A673 (cell line): ENCODE measurements around the gene HPSE2. TPM values are rescaled to one million over a fixed set of nuclear protein-coding genes. Genes with fewer than 3 reads are reported as not detected.

Experiments used
- BruUV-seq: library from RNA; stranded (reverse); fragments of 400-500 nt; replicated peaks from 2 replicates; lab custom pipeline; 2021; lab: Mats Ljungman, UMichigan
- CTCF ChIA-PET: fragments of 300-600 bp; sonication (Branson Sonifier 250); formaldehyde crosslinking; loops from one replicate; lab custom pipeline; 2022; ENCODE audit warnings: antibody characterized with exemption; lab: Charles Lee
- POLR2A ChIA-PET: fragments of 300-600 bp; sonication (Branson Sonifier 250); formaldehyde crosslinking; loops from one replicate; lab custom pipeline; 2022; ENCODE audit warnings: antibody characterized with exemption; ENCODE audit not compliant: low non-redundant PET; lab: Charles Lee
- DNase-seq: peaks from one replicate; pipeline ENCODE4 v3.0.0-alpha.2; 2015; ENCODE audit warnings: low spot score
- H3K27ac ChIP-seq: fragments of 200-600 bp; sonication (generic); 2 replicates; pipeline ENCODE4 v1.5.1; 2016; ENCODE audit warnings: mixed run types, low read depth, mild to moderate bottlenecking, mixed read lengths, antibody characterized with exemption, low read length; ENCODE audit not compliant: poor library complexity, severe bottlenecking
- H3K27me3 ChIP-seq: fragments of 200-600 bp; sonication (generic); replicated peaks from 2 replicates; pipeline ENCODE4 v1.6.1; 2017; ENCODE audit warnings: mixed run types, low read depth, mild to moderate bottlenecking, mixed read lengths, antibody characterized with exemption, low read length; ENCODE audit not compliant: insufficient read depth, poor library complexity
- H3K36me3 ChIP-seq: fragments of 200-600 bp; sonication (generic); 2 replicates; pipeline ENCODE4 v1.6.1; 2016; ENCODE audit warnings: mixed run types, mild to moderate bottlenecking, mixed read lengths, antibody characterized with exemption, low read length; ENCODE audit not compliant: insufficient read depth, poor library complexity, severe bottlenecking
- H3K4me1 ChIP-seq: fragments of 200-600 bp; sonication (generic); 2 replicates; pipeline ENCODE4 v1.6.1; 2017; ENCODE audit warnings: mixed run types, mild to moderate bottlenecking, mixed read lengths, antibody characterized with exemption, low read length; ENCODE audit not compliant: insufficient read depth, poor library complexity, severe bottlenecking
- H3K4me3 ChIP-seq: fragments of 200-600 bp; sonication (generic); 2 replicates; pipeline ENCODE4 v1.5.1; 2016; ENCODE audit warnings: low read depth, mixed run types, mild to moderate bottlenecking, mixed read lengths, low read length; ENCODE audit not compliant: poor library complexity, severe bottlenecking
- H3K9me3 ChIP-seq: fragments of 200-600 bp; sonication (generic); 2 replicates; pipeline ENCODE4 v1.6.1; 2016; ENCODE audit warnings: mixed run types, low read depth, mild to moderate bottlenecking, mixed read lengths, antibody characterized with exemption, low read length; ENCODE audit not compliant: poor library complexity, severe bottlenecking
- CTCF ChIP-seq: fragments of 300-800, 200-600 bp; sonication (generic); conservative IDR thresholded peaks from 2 replicates; pipeline ENCODE4 v1.5.1; 2017; ENCODE audit warnings: low read depth, mild to moderate bottlenecking, antibody characterized with exemption, low read length, moderate library complexity, mixed read lengths
- EZH2 ChIP-seq: fragments of 200-600 bp; sonication (generic); IDR thresholded peaks from 2 replicates; pipeline ENCODE4 v1.6.1; 2017; ENCODE audit warnings: borderline replicate concordance, low read depth, mild to moderate bottlenecking, mixed read lengths, antibody characterized with exemption, low read length; ENCODE audit not compliant: poor library complexity, severe bottlenecking
- intact Hi-C: fragments of 100-400 bp; cut with micrococcal nuclease; formaldehyde crosslinking; loops from one replicate; pipeline ENCODE4 v1.10.0; 2022; ENCODE audit not compliant: unreplicated experiment
- total RNA-seq: library from RNA; stranded (reverse); gene quantifications from 2 replicates; pipeline ENCODE4 v1.2.3, GENCODE V29; 2021

Gene HPSE2
- total RNA-seq, 1 experiment from 2014 or later: not detected

GRCh38 chr10:99062591-99062990 lies 173.1 kb downstream of the HPSE2 start:
- POLR2A ChIA-PET: no interaction called here
- Histone ChIP-seq H3K4me3 (no peak overlapping the region), H3K27ac (no peak overlapping the region), H3K9me3 (no peaks in the 10 kb centered on the region), H3K27me3 (no peaks in the 10 kb centered on the region), H3K4me1 (no peaks in the 10 kb centered on the region), H3K36me3 (no peaks in the 10 kb centered on the region)
- no TSS peak for BruUV-seq
- no peak for DNase-seq
- CTCF ChIA-PET: no interaction called here
- intact Hi-C loops: no loop called here
- TF ChIP-seq EZH2 (no peak), CTCF (no peak)

- POLR2A ChIA-PET: no interaction called here
- intact Hi-C loops: no loop called here
- no peaks in the 10 kb centered on the region for H3K4me1 ChIP-seq
- CTCF ChIA-PET: no interaction called here
- no TSS peak for BruUV-seq
- no peak overlapping the region for H3K4me3 ChIP-seq
- no peak overlapping the region for H3K27ac ChIP-seq
- no peaks in the 10 kb centered on the region for H3K36me3 ChIP-seq
- no peak for TF ChIP-seq EZH2
- TF ChIP-seq CTCF: no peak
- DNase-seq: no peak
- H3K9me3 ChIP-seq: no peaks in the 10 kb centered on the region
- no peaks in the 10 kb centered on the region for H3K27me3 ChIP-seq
Measured at GRCh38 chr10:99058762-99059161, 176.9 kb downstream of the HPSE2 start.

GRCh38 chr10:99057936-99058690 lies 177.5 kb downstream of the HPSE2 start:
- CTCF ChIA-PET: no interaction called here
- Histone ChIP-seq H3K36me3 (no peaks in the 10 kb centered on the region), H3K4me3 (no peak overlapping the region), H3K9me3 (no peaks in the 10 kb centered on the region), H3K27me3 (no peaks in the 10 kb centered on the region), H3K27ac (no peak overlapping the region), H3K4me1 (no peaks in the 10 kb centered on the region)
- intact Hi-C loops: no loop called here
- POLR2A ChIA-PET: no interaction called here
- no TSS peak for BruUV-seq
- no peak for DNase-seq
- no peak for TF ChIP-seq EZH2

- no peak for DNase-seq
- no peak overlapping the region for H3K27ac ChIP-seq
- H3K9me3 ChIP-seq: no peaks in the 10 kb centered on the region
- H3K36me3 ChIP-seq: no peaks in the 10 kb centered on the region
- H3K4me1 ChIP-seq: no peaks in the 10 kb centered on the region
- no peak for TF ChIP-seq CTCF
- no peak for TF ChIP-seq EZH2
- BruUV-seq: no TSS peak
- intact Hi-C loops: no loop called here
- CTCF ChIA-PET: no interaction called here
- no peaks in the 10 kb centered on the region for H3K27me3 ChIP-seq
- POLR2A ChIA-PET: no interaction called here
- no peak overlapping the region for H3K4me3 ChIP-seq
Measured at GRCh38 chr10:99045671-99046070, 190.0 kb downstream of the HPSE2 start.
